Fibroblast of pulmonary artery (primary cell): Measurements from ENCODE around the gene ACAD10.
A peak's percentile ranks its signal among the peaks of the same experiment; 100 is the strongest.
"Not testable (repeated sequence)": the region's sequence is repeated elsewhere in the genome, so short reads cannot be mapped to it uniquely, and the experiment has no call there.

ENCODE experiments used
- DNase-seq: peaks from one replicate; pipeline ENCODE4 v3.0.0-alpha.2; 2010; ENCODE audit warnings: low read depth
- H3K4me3 ChIP-seq: replicated peaks from 2 replicates; pipeline ENCODE4 v1.5.1; 2011; ENCODE audit warnings: low read depth, mild to moderate bottlenecking, control low read depth, low read length, moderate library complexity
- CTCF ChIP-seq: IDR thresholded peaks from 2 replicates; pipeline ENCODE4 v1.5.1; 2011; ENCODE audit warnings: mild to moderate bottlenecking, control low read depth, low read length, inconsistent platforms; ENCODE audit errors: missing control alignments

Gene ACAD10

GRCh38 chr12:111664961-111665865, 20.6 kb upstream of the ACAD10 start:
- no peak for DNase-seq
- no peak for TF ChIP-seq CTCF
- H3K4me3 ChIP-seq, result no peak overlapping the region

DNA sequence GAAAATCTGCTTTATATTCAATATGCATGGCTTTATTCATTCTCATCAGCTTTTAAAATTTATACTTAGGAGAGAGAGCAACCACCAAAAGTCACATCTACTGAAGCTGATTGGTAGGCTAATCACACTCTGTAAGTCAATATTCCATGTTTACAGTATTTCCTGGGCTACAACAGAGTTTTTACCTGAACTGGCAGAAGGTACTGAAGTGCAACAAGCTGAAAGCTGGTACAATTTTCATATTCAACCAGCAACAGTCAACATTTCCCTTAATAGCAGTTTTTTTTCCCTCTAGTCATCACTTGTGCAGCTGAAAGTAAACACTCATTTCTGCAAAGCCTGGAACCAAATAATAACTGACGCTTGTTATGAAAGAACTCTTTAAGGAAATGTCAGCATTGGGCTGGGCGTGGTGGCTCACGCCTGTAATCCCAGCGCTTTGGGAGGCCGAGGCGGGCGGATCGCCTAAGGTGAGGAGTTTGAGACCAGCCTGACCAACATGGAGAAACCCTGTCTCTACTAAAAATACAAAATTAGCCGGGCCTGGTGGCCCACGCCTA, 13.0 kb upstream of the ACAD10 start:
- TF ChIP-seq CTCF, result no peak
- no peak overlapping the region for H3K4me3 ChIP-seq
- no peak for DNase-seq

- no peak overlapping the region for H3K4me3 ChIP-seq
- DNase-seq, result peak; percentile 59
- TF ChIP-seq CTCF, result peak; percentile 60
These were observed 12.3 kb upstream of the ACAD10 start for GRCh38 chr12:111673503-111673902.

GRCh38 chr12:111677186-111677585, 8.7 kb upstream of the ACAD10 start:
- TF ChIP-seq CTCF, result no peak
- DNase-seq, result no peak
- H3K4me3 ChIP-seq, result no peak overlapping the region

GRCh38 chr12:111684485-111685198, 1.2 kb upstream of the ACAD10 start:
- DNase-seq, result not testable (repeated sequence)
- peak overlapping the region; percentile 85 for H3K4me3 ChIP-seq

DNA sequence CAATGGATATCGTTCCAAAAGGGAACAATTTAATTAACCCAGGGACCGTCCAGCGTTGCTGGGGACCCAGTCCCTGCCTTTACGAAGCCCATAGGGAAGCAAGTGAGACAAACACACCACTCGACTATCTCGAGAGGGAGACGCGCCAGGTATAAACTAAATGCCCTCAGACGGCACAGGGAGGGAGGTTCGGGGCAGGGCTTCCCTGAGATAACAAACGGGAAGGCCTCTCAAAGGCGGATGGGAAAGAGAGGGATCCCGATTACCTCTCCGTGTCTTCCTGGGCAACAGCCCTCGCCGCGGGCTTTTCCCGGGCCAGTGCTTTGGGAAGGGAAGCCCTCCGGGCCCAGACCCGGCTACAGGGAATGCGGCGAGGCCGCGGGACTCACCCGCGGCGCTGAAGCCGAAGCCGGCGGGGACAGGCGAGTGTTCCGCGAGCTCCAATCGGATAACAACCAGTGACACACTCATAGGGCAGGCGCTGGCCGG, 487 bp upstream of the ACAD10 start:
- peak overlapping the region; percentile 85 for H3K4me3 ChIP-seq
- DNase-seq, result no peak
- no peak for TF ChIP-seq CTCF

DNA sequence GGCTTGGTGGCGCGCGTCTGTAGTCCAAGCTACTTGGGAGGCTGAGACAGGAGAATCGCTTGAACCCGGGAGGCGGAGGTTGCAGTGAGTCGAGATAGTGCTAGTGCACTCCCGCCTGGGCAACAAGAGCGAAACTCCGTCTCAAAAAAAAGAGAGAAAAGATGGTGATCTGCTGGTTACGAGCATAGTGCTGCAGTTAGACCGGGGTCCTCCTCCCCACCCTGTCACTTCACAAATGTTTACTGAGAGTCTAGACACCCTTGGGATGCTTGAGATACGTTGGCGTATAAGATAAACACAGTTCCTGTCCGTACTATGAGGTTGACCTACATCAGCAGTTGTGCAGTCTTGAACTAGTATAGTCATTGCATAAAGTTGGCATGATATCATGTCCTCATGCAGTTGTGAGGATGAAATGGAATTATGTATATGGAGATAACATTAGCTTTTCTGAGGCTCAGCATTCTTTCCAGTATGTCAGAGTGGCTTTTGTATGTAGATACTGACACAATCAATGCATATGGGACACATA, 787 bp downstream of the ACAD10 start:
- H3K4me3 ChIP-seq, result peak overlapping the region; percentile 85
- TF ChIP-seq CTCF, result no peak
- DNase-seq, result no peak
